ENCODE results near the gene SHISA4.

DNA sequence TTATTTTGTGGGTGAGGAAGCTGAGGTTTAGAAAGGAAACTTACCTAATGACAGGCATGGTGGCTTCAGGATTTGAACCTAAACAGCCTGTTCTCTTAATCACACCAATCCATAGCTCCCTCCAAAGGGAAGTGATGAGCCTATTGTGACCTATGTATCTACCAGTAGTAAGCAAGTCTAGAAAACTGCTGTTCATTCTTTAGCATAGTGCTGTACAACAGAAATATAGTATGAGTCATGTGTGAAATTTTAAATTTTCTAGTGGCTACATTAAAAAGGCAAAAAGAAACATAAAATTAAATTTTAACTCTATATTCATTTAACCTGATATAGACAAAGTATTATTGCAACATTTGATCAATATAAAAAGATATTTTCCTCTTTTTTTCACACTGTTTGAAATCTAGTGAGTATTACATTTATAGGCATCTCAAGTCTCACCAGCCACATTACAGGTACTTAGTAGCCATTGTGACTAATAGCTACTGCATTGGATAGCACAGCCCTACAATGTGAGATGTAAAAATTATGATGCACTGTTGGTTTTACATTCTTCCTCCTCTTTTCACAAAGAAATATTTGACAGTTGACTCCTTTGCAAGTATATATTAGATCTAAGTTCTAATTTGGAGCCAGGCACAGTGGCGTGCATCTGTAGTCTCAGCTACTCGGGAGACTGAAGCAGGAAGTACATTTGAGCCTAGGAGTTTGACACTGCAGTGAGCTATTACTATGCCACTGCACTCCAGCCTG, 43.2 kb upstream of the SHISA4 start:
- TF ChIP-seq FOS (IDR thresholded peaks at IDR 0.05; ENCODE audit: borderline replicate concordance, insufficient read depth, low read length) (peak; percentile 25), CTCF (IDR thresholded peaks at IDR 0.05; ENCODE audit: extremely low read depth in 1 of 2, insufficient read depth in 1 of 2, low read depth in 1 of 2, low read length in 2 of 2) (no peak), EZH2 (IDR thresholded peaks at IDR 0.05; ENCODE audit: borderline replicate concordance, low read depth, low read length, severe bottlenecking) (no peak), POLR2A (IDR thresholded peaks at IDR 0.05; ENCODE audit: low read depth, low read length) (no peak), POLR2AphosphoS5 (IDR thresholded peaks at IDR 0.05; ENCODE audit: insufficient read depth, low read depth, low read length) (no peak), MYC (IDR thresholded peaks at IDR 0.05; ENCODE audit: low read depth, low read length) (no peak)
